K562 (cell line): Measurements from ENCODE around the gene ACAA2. TPM values are rescaled to one million over a fixed set of nuclear protein-coding genes. Genes with fewer than 3 reads are reported as not detected.

Experiments
- ATAC-seq: fragments of 200-7000 bp; cut with Tn5 transposase; 3 replicates; pipeline ENCODE4 v1.9.1; 2020; ENCODE audit warnings: moderate library complexity
- BruUV-seq: library from RNA; stranded (reverse); fragments of 400-500 nt; replicated peaks from 2 replicates; lab custom pipeline; 2021; lab: Mats Ljungman, UMichigan
- CTCF ChIA-PET: fragments of 300-600 bp; formaldehyde crosslinking; extraction: SDS; loops from one replicate; lab custom pipeline; 2021; ENCODE audit warnings: low intra/inter-chr PET ratio; lab: Yijun Ruan, JAX
- POLR2A ChIA-PET: fragments of 300-600, 350-650 bp; sonication (Branson Sonifier 250); formaldehyde crosslinking; extraction: SDS; loops from one replicate; lab custom pipeline; 2021; ENCODE audit warnings: antibody characterized with exemption, inconsistent platforms; lab: Yijun Ruan, JAX
- DNase-seq, 4 experiments: peaks; one replicate each; pipeline versions ENCODE4 v3.0.0 to v3.0.0-alpha.2; 2011 to 2018; ENCODE audit warnings: low spot score in 3 of 4, mixed read lengths in 3 of 4; ENCODE audit errors: extremely low read depth in 1 of 4
- FAIRE-seq: peaks from 2 replicates; lab custom pipeline; 2011; peaks lifted over from hg19 to GRCh38; lab: Jason Lieb, UNC
- H2AFZ ChIP-seq: 2 replicates; pipeline ENCODE4 v1.6.0; 2011; ENCODE audit warnings: low read depth, low read length, control low read depth, inconsistent platforms
- H3K27ac ChIP-seq: fragments of 200-600 bp; 3 replicates; pipeline ENCODE4 v1.8.0; 2011; ENCODE audit warnings: low read depth, mild to moderate bottlenecking, control low read depth, inconsistent platforms, low read length, moderate library complexity, mixed read lengths; ENCODE audit errors: extremely low read depth
- H3K27me3 ChIP-seq, 2 experiments: fragments of 300-600 bp in 1 of 2; 2 replicates in 1 of 2; 3 replicates in 1 of 2; pipeline versions ENCODE4 v1.6.0 to v1.8.0; 2011; ENCODE audit warnings: inconsistent platforms in 2 of 2, low read length in 2 of 2, mild to moderate bottlenecking in 1 of 2, mixed read lengths in 1 of 2, moderate library complexity in 1 of 2; ENCODE audit not compliant: control insufficient read depth in 2 of 2, insufficient read depth in 2 of 2
- H3K36me3 ChIP-seq: fragments of 300-600 bp; 3 replicates; pipeline ENCODE4 v1.8.0; 2011; ENCODE audit warnings: mild to moderate bottlenecking, low read length, inconsistent platforms; ENCODE audit not compliant: control insufficient read depth, insufficient read depth
- H3K4me1 ChIP-seq, 2 experiments: fragments of 200-600 bp in 1 of 2; replicated peaks in 1 of 2; 2 replicates in 1 of 2; 3 replicates in 1 of 2; pipeline versions ENCODE4 v1.5.1 to v1.8.0; 2011; ENCODE audit warnings: inconsistent platforms in 2 of 2, low read length in 2 of 2, mild to moderate bottlenecking in 1 of 2, mixed read lengths in 1 of 2, moderate library complexity in 1 of 2; ENCODE audit not compliant: control insufficient read depth in 2 of 2, insufficient read depth in 2 of 2
- H3K4me2 ChIP-seq: 2 replicates; pipeline ENCODE4 v1.6.1; 2011; ENCODE audit warnings: low read length, control low read depth, inconsistent platforms, mixed read lengths; ENCODE audit not compliant: insufficient read depth
- H3K4me3 ChIP-seq: fragments of 200-600 bp; sonication (generic), shearing (Covaris generic); 2 replicates; pipeline ENCODE4 v1.5.1; 2016; ENCODE audit warnings: control low read depth, inconsistent platforms
- H3K79me2 ChIP-seq: fragments of 200-600 bp; 3 replicates; pipeline ENCODE4 v1.8.0; 2011; ENCODE audit warnings: low read length, inconsistent platforms; ENCODE audit not compliant: control insufficient read depth, insufficient read depth
- H3K9ac ChIP-seq, 2 experiments: 2 replicates each; pipeline versions ENCODE4 v1.6.0 to v1.6.1; 2011; ENCODE audit warnings: low read depth in 2 of 2, low read length in 2 of 2, control low read depth in 1 of 2, inconsistent platforms in 1 of 2, mild to moderate bottlenecking in 1 of 2, mixed read lengths in 1 of 2; ENCODE audit not compliant: insufficient read depth in 1 of 2
- H3K9me1 ChIP-seq: one replicate; pipeline ENCODE4 v1.6.0; 2011; ENCODE audit warnings: inconsistent platforms, mild to moderate bottlenecking, low read length, moderate library complexity; ENCODE audit not compliant: control insufficient read depth, insufficient read depth
- H3K9me3 ChIP-seq: replicated peaks from 2 replicates; pipeline ENCODE4 v1.5.1; 2011; ENCODE audit warnings: low read depth, low read length, inconsistent platforms; ENCODE audit not compliant: control insufficient read depth, insufficient read depth
- H4K20me1 ChIP-seq: replicated peaks from 2 replicates; pipeline ENCODE4 v1.6.1; 2011; ENCODE audit warnings: low read length, inconsistent platforms, mixed read lengths; ENCODE audit not compliant: control insufficient read depth, insufficient read depth
- NFRKB ChIP-seq: fragments of 450-650 bp; IDR thresholded peaks from 2 replicates; pipeline ENCODE4 v1.6.1; 2016; ENCODE audit warnings: low read depth
- STAT5B ChIP-seq: fragments of 250-450 bp; sonication (Bioruptor Pico); IDR thresholded peaks from 2 replicates; pipeline ENCODE4 v1.8.0; 2021; ENCODE audit warnings: mild to moderate bottlenecking, inconsistent platforms
- WGBS: fragments of 100-300 bp; shearing (Covaris generic); methylation state at CpG from one replicate; pipeline ENCODE4 v1.1.6; 2016; ENCODE audit warnings: low coverage, mixed read lengths; ENCODE audit not compliant: insufficient coverage; ENCODE audit errors: missing lambda C conversion rate; 5-methylcytosine and 5-hydroxymethylcytosine counted together
- in situ Hi-C: fragments of 300-500 bp; cut with MboI; formaldehyde crosslinking; loops from 4 replicates; pipeline ENCODE4 v1.15.0; 2018; ENCODE audit warnings: inconsistent platforms, mixed read lengths
- intact Hi-C: fragments of 100-400 bp; cut with micrococcal nuclease; formaldehyde crosslinking; loops from 2 replicates; pipeline ENCODE4 v1.14.2; 2022
- polyA plus RNA-seq, 8 experiments: library from polyadenylated mRNA; depleted of rRNA in 4 of 8; stranded (reverse) in 5 of 8; unstranded in 3 of 8; fragments of >200 nt; fragmentation: Nextera tagmentation in 2 of 8; fragmentation: Illumina TruSeq in 1 of 8; extraction: Ambion mirVana in 2 of 8; extraction: Trizol in 1 of 8; gene quantifications; 2 replicates each; pipeline versions ENCODE4 v1.2.1 to v1.2.3, GENCODE V29; 2011 to 2014; ENCODE audit warnings: inconsistent platforms in 1 of 8, missing spikeins in 1 of 8
- total RNA-seq, 7 experiments: library from RNA; depleted of rRNA in 6 of 7; stranded (reverse); fragments of >200 nt in 6 of 7; fragmentation: Illumina TruSeq in 2 of 7; extraction: Trizol in 2 of 7; gene quantifications; 2 replicates each; pipeline versions ENCODE4 v1.2.1 to v1.2.3, GENCODE V29; 2011 to 2021; ENCODE audit warnings: low replicate concordance in 1 of 7
- TF ChIP-seq, protein P1 (sequence below): fragments of 250-450 bp; sonication (Bioruptor Pico); IDR thresholded peaks from 2 replicates; pipeline ENCODE4 v1.4.0; 2020; ENCODE audit warnings: mild to moderate bottlenecking, moderate library complexity

Gene ACAA2
- total and polyA plus RNA-seq, 9 of the 15 experiments (the other 6 are each of a cell fraction or from before 2014, with no cell fraction given), result 13.2 to 31.5 (median 21.7) TPM

DNA sequence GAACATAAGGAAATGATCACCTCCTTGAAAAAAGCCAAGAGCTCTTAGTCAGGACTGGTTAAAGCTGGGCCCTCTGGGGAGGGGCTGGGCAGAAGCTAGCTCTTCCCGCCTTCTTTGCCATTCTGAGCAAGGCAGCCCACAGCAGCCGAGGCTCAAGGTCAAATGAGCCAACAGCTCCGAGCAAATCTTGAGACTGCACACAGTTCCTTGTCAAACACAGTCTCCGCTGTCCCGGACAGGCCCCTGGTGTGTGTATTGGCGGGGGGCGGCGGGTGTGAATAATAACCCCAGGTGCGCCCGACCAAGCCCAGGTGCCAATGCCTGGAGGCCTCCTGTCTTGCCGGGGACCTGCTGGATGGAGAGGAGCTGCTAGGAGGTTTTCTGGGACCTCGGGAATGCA, 46.4 kb upstream of the ACAA2 start:
- intact Hi-C loops (loop anchor here (1.0 to 10.0 kb wide), 6 partner anchors 95 to 568 kb away; no protein-coding TSS in a partner anchor), in situ Hi-C loops (loop anchor here (5.0 to 25.0 kb wide), 2 partner anchors 347 to 1172 kb away; no protein-coding TSS in a partner anchor)
- no peak for FAIRE-seq
- Histone ChIP-seq H3K27me3 (peaks cover 0 to 15% of the 10 kb centered on the region in 2 experiments; a peak in 2 of 5 replicates), H4K20me1 (no peaks in the 10 kb centered on the region), H2AFZ (no peak overlapping the region), H3K9ac (no peak overlapping the region), H3K79me2 (no peaks in the 10 kb centered on the region), H3K4me2 (no peak overlapping the region), H3K27ac (no peak overlapping the region), H3K36me3 (no peaks in the 10 kb centered on the region), H3K4me1 (peaks cover 3 to 5% of the 10 kb centered on the region in 2 experiments; a peak in 3 of 5 replicates), H3K4me3 (no peak overlapping the region), H3K9me3 (no peaks in the 10 kb centered on the region), H3K9me1 (no peaks in the 10 kb centered on the region)
- 28% methylated on average over 2 of the region's 12 CpGs for WGBS
- POLR2A ChIA-PET, result interaction anchor here (1.2 kb wide), 1 partner anchor 9 kb away, joined by 5 read pairs; no protein-coding TSS in a partner anchor
- TF ChIP-seq NFRKB, result no peak
- TF ChIP-seq, protein P1, sequence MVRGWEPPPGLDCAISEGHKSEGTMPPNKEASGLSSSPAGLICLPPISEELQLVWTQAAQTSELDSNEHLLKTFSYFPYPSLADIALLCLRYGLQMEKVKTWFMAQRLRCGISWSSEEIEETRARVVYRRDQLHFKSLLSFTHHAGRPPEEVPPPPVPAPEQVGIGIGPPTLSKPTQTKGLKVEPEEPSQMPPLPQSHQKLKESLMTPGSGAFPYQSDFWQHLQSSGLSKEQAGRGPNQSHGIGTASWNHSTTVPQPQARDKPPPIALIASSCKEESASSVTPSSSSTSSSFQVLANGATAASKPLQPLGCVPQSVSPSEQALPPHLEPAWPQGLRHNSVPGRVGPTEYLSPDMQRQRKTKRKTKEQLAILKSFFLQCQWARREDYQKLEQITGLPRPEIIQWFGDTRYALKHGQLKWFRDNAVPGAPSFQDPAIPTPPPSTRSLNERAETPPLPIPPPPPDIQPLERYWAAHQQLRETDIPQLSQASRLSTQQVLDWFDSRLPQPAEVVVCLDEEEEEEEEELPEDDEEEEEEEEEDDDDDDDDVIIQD (CRISPR knock-in tag), result no peak
- no peak for TF ChIP-seq STAT5B (CRISPR knock-in tag)
- TF ChIP-seq, all 486 proteins: peak for 0
- ATAC-seq, result no peak
- CTCF ChIA-PET, result interaction anchor here (2.5 kb wide), 1 partner anchor 349 kb away, joined by 15 read pairs; no protein-coding TSS in a partner anchor
- DNase-seq, result no peak
- no TSS peak for BruUV-seq
